Stimulated activated CD4-positive, alpha-beta T cell treated with anti-CD3 and anti-CD28 coated beads, Interleukin-1b, Interleukin-23, amount 100 ng/mL, for 1 hour (primary cell): Measurements from ENCODE around the gene TEDC2.
"Not testable (repeated sequence)": the region's sequence is repeated elsewhere in the genome, so short reads cannot be mapped to it uniquely, and the experiment has no call there.

Experiments used
- DNase-seq, 2 donors: peaks; one replicate each; pipeline ENCODE4 v3.0.0-alpha.2; 2020; ENCODE audit warnings: low read depth in 2 of 2

TEDC2 gene

GRCh38 chr16:2477327-2477726, 17.4 kb downstream of the TEDC2 start:
- no peak for DNase-seq

DNA sequence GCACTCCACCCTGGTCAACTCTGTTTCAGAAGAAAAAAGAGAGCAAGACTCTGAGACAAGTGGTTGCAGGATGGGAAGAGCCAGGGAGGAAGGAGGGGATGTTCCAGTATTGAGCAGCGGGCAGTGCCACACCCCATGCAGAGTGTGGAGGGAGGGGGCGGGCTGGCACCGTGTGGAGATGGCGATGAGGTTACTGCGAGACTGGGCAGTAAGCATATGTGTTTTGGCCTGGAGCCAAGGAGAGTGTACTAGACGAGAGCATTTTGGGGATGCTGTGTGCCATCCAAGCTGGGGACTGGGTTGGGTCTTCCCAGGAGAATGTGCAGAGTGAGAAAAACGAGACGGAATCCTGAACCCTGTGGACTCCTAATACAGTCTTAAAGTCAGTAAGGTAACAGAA, 18.4 kb downstream of the TEDC2 start:
- DNase-seq: no peak

DNA sequence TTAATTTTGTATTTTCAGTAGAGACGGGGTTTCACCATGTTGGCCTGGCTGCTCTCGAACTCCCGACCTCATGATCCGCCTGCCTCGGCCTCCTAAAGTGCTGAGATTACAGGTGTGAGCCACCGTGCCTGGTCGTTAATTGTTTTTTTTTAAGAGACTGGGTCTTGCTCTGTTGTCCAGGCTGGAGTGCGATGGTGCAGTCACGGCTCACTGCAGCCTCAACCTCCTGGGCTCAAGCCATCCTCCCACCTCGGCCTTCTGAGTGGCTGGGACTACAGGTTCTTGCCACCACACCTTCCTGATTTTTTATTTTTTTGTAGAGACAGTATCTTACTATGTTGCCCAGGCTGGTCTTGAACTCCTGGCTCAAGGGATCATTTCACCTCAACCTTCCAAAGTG, 20.1 kb downstream of the TEDC2 start:
- not testable (repeated sequence) for DNase-seq

DNA sequence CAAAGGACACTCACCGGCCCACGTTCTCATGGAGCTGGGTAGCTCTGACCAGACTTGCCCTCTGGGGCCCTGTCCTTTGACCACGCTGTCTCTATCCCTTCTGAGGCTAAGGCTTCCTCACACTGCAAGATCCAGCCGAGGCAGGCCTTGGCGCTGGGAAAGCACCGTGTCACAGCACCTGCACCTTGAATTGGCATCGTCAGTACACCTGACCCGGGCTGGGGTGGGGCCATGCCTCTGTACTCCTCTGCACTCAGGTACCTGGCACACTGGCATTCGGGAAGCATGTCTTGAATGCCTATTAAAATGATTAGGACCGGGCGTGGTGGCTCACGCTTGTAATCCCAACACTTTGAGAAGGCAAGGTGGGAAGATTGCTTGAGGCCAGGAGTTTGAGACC, 21.0 kb downstream of the TEDC2 start:
- no peak for DNase-seq

DNA sequence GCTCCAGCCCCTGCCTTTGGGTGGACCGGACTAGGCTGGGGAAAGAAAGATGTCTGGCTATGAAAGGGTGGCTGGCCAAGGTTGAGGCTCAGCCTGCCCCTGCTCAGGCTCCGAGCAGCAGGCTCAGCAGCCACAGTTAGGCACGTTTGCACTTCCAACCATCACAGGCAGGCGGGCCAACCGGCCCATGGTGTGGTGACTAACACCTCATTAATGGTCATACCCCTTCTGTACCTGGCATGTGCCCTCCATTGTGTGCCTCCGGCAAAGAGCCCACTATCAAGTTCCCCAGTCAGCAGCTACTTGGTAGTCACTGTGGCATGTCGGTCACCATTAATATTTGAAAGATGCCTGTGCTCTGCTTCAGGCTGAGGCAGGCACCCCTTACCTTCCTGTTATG, 21.8 kb downstream of the TEDC2 start:
- DNase-seq: no peak

- DNase-seq: no peak
Measured at GRCh38 chr16:2482249-2482648, 22.3 kb downstream of the TEDC2 start.

DNA sequence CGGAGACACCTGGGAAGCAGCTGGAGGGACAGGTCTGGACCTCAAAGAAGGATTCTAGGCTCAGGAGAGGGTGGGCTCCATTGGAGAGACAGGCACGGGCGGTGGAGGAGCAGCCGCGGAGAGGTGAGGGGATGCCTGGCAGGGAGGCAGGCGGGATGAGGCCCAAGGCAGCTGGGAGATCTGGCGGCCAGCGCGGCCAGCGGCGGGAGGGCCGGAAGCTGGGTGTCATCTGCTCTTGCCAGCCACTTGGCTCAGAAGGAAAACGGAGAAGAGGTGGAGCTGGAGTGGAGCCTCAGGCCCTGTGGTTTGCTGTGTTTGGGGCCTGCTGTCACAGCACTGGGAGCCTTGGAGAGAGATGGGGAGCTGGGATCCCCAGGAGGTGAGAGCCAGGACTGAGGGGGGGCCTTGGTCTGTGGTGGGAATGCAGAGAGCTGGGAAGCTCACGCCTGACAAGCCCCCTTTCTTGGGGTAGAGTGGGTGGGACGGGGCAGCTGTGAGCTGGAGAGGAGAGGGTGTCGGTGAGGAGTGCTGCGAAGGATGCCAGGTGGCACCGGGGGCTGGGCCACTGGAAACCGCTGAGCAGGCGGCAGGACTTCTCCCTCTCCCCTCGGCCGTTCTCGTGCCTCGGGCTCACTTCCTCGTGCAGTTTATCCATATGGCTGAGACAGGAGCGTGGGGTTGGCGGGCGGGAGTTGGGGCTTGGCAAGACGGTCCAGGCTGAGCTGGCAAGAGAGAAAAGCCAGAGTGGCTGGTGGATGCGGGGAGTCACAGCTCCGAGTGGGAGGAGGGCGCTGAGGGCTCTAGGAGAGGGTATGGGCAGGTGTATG, 23.0 kb downstream of the TEDC2 start:
- no peak for DNase-seq

DNA sequence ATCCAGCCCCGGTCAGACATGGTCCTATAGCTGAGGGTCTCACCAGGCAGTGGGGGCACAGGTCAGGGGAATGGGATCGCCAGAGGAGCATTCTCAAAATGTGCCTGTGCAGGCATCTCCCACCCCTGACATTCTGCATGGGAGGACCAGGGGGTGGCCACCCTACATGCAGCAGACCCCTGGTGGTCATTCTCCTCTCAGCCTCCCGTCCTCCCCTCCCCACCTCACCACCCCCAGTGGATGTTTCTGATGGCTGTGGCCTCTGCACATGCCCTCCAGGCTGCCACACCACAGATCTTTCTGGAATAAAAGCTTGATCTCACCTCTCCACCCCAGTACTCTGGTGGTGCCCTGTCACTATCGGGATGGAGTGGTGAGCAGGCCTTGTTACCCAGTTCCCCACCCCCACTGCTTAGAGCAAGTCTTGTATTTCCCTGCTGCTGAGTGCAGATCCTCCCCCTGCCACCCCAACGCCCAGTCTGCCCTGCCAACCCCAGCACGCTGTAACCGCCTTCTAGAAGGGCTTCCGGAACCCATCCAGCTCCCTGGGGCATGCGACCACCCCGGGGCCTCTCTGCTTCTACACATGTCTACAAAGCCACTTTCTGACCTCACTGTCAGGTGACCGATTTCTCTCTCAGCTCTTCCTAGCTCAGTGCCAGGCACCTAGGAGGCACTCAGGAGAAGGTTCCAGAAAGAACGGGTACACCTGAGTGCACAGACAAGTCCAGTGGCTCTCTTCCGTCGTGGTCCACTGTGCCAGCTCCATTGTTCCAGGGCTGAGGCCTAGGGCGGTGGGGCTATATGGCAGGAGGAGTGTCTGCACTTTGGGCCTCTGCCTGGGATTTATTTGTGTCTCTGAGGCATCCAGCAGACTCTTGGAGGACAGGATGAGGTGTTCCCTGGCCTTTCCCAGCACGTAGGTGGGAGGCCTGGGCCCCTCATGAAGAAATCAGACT, 24.3 kb downstream of the TEDC2 start:
- DNase-seq: no peak

DNA sequence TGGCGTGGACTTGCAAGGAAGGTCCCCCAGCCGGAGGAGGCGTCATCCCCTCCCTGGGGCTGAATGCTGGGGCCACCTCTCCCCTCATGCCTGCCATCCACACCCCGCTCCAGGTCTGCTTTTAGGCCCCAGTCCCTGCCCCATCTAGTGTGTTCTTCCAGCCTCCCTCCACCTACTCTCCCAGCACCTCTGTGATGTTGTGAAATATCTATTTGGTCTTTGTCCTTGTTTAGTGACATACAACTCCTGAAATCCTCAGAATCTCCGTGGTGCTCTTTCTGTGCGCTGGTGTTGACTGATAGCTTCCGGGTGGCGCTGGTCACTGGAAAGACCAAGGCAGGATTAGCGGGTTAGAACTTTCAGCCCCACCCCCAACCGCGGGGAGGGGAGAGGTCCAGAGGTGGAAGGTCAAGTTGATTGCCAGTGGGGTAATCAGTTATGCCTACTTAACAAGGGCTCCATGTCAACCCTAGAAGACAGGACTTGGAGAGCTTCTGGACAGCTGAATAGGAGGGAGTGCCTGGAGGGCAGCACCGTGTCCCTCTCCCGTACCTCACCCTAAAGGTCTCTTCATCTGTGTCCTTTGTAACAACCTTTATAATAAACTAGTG, 25.1 kb downstream of the TEDC2 start:
- DNase-seq: no peak

- no peak for DNase-seq
Measured at GRCh38 chr16:2485811-2486507, 26.1 kb downstream of the TEDC2 start.

GRCh38 chr16:2486645-2487516, 27.0 kb downstream of the TEDC2 start:
- DNase-seq: peak; percentile 42 to 64

GRCh38 chr16:2487517-2487842, 27.6 kb downstream of the TEDC2 start:
- DNase-seq: no peak

GRCh38 chr16:2487903-2488531, 28.1 kb downstream of the TEDC2 start:
- DNase-seq: no peak

DNA sequence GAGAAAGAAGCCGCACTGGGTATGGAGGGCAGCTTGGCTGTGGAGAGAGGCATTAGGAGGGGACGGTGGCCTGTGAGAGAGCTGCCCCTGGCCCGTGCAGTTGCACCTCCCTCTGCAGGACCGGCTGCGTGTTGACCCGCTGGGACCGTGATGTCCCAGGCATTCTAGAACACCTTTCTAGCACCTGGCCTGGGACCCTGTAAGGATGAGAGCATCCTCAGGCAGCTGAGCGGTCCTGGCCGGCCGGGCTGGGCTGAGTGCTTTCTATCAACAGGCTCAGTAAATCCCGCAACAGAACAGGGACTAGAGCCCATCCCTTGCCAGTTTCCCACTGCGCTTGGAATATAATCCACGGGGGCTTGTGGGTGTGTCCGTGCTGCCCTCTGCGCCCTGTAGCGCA, 29.7 kb downstream of the TEDC2 start:
- no peak for DNase-seq

GRCh38 chr16:2490190-2491105, 30.5 kb downstream of the TEDC2 start:
- no peak for DNase-seq

GRCh38 chr16:2492292-2492691, 32.4 kb downstream of the TEDC2 start:
- no peak for DNase-seq

GRCh38 chr16:2493605-2494004, 33.7 kb downstream of the TEDC2 start:
- no peak for DNase-seq

GRCh38 chr16:2494616-2495015, 34.7 kb downstream of the TEDC2 start:
- DNase-seq: no peak

DNA sequence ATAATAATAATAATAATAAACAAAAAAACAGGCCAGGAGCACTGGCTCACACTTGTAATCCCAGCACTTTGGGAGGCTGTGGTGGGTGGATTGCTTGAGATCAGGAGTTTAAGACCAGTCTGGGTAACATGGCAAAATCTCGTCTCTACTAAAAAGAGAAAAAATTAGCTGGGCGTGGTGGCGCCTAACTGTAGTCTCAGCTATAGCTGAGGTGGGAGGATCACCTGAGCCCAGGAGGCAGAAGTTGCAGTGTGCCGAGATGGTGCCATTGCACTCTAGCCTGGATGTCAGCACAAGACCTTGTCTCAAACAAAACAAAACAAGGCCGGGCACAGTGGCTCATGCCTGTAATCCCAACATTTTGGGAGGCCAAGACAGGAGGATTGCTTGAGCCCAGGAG, 35.1 kb downstream of the TEDC2 start:
- DNase-seq: no peak
